ENCODE results near the gene MDC1.
A peak's percentile ranks its signal among the peaks of the same experiment; 100 is the strongest.

DNA sequence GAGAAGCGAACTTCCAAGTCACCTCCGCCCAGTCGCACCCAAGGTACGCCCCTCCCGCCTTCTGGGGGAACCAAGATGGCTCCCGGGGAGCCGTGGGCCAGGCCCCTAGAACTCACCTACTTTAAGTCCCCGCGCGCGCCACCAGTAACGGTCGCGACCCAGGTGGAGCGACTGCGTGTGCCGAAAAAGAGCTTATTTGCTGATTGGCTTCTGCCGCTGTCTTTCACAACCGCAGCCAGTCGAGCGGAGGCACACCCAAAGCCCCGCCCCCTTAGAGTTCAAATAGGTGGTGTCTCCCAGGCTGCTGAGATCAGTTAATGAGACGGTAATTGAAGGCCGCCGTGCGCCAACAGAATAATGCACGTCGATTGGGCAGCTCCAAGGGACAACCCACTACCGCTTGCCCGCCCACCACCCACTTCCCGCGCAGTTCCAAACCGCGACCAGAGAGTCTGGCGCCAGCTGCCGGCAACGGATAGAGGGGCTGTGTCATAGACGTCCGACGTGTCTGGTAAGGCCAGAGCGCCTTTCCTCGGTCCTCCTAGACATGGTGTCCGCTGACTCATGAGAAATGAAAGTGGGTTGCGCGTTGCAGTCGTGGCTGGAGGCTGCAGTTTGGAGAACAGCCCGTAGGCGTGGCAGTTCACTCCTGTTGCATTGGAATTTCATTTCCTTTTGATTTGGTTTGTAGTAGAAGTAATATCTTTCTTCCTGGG is at the start of gene MDC1:
- TF ChIP-seq, protein P1, sequence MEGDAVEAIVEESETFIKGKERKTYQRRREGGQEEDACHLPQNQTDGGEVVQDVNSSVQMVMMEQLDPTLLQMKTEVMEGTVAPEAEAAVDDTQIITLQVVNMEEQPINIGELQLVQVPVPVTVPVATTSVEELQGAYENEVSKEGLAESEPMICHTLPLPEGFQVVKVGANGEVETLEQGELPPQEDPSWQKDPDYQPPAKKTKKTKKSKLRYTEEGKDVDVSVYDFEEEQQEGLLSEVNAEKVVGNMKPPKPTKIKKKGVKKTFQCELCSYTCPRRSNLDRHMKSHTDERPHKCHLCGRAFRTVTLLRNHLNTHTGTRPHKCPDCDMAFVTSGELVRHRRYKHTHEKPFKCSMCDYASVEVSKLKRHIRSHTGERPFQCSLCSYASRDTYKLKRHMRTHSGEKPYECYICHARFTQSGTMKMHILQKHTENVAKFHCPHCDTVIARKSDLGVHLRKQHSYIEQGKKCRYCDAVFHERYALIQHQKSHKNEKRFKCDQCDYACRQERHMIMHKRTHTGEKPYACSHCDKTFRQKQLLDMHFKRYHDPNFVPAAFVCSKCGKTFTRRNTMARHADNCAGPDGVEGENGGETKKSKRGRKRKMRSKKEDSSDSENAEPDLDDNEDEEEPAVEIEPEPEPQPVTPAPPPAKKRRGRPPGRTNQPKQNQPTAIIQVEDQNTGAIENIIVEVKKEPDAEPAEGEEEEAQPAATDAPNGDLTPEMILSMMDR (IDR thresholded peaks at IDR 0.05; ENCODE audit: low read length): peak; percentile 13; the same call in 1 of the 2 replicates
- TF ChIP-seq EZH2phosphoT487 (IDR thresholded peaks at IDR 0.05; ENCODE audit: low read length): no peak
- no peak for TF ChIP-seq EZH2 (optimal IDR thresholded peaks at IDR 0.05; ENCODE audit: low read depth, low read length)

Measured in MM.1S (cell line).